GM18517 (cell line): ENCODE measurements around the gene TRABD2A.
"Not testable (repeated sequence)": the region's sequence is repeated elsewhere in the genome, so short reads cannot be mapped to it uniquely, and the experiment has no call there.

Experiments
- ATAC-seq: cut with Tn5 transposase; IDR thresholded peaks from one replicate; pipeline ENCODE4 v1.9.1; 2021; ENCODE audit warnings: mild to moderate bottlenecking, moderate library complexity; ENCODE audit not compliant: unreplicated experiment

The TRABD2A gene

DNA sequence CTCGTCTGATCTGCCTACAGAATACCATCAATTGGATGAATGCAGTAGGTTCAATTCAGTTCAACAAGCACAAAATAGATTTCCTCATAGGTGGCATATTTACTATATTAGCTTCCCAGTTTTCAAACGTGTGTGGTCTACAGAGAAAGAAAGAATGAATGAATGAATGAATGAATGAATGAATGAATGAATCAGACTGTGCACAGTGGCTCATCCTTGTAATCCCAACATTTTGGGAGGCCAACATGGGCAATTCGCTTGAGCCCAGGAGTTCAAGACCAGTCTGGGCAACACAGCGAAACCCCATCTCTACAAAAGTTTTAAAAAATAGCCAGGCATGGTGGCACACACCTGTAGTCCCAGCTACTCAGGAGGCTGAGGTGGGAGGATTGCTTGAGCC lies 94.9 kb downstream of the TRABD2A start:
- no peak for ATAC-seq

DNA sequence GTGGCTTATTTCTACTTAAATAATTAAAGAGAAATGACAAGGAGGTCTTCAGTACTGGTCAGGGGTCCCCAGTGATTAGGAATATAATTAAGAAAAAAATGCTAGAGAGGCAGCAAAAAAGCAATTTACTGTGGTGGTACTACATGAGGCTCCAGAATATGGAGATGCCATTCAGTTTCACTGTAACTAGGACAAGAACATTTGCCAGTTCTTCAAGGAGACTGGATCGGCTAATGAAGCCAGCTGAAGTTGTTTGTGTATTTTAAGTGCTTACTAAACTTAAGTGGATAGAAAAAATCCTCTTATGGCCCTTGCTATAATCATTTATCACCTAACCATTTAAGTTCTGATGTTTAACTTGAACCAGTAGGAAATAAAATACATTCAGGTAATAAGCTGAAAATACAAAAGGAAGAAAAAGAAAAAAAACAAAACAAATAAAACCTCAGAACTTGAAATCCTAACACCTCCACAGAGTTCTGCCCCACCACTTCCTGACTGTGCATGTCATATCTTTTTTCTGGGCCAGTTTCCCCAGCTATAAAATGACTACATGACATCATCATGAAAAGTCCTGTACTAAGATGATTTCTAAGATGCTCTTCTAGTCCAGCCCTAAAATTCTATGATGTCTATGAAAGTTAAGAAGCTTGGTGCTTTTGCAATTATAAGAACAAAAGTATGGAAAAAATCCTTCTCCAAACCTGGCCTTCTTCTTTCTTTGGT lies 98.0 kb downstream of the TRABD2A start:
- ATAC-seq: no peak

DNA sequence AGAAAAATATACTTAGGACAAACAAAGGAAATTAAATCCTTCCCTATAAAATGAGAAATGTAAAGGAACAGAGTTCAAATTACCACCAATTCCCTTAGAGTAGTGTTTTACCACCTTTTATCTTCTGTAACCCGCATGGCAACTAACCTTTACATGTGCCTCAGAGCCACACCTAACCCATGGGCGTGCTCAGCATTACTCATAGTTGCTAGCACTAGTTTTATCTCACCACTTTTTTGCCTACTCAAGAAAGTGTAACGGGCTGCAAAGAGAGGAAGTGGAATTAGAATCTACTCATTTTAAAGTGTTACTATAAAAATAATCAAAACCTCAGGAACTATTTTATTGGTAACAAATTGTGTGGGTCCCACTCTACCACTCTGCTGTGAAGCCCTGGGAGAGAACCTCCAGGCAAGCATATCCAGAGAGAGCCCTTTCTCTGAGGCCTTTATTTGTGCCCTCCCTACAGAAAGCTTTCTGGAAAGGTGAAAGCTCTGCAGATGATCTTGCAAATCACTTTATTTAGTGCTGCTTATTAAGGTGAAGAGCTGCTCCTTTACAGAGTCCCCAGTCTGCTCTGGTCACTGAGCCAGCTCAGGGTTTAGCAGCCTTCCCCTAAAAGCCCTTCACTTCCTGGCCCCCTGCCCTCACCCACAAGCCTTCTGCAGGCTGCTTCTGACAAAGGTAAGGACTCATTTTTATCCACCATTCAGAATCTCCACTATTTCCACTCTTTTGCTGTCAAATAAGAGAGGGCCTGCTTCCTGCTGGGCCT lies 98.8 kb downstream of the TRABD2A start:
- ATAC-seq: peak; percentile 74

DNA sequence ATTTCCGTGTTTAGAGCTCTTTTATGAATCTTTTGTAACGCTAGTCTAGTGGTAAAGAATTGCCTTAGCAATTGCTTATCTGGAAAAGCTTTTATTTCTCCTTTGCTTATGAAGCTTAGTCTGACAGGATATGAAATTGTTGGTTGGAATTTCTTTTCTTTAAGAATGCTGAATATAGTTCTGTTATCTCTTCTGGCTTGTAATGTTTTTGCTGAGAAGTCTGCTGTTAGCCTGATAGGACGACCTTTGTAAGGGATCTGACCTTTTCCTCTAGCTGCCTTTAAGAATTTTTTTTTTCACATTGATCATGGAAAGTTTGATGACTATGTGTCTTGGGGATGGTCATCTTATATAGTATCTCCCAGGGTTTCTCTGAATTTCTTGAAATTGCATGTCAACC lies 101.1 kb downstream of the TRABD2A start:
- no peak for ATAC-seq

DNA sequence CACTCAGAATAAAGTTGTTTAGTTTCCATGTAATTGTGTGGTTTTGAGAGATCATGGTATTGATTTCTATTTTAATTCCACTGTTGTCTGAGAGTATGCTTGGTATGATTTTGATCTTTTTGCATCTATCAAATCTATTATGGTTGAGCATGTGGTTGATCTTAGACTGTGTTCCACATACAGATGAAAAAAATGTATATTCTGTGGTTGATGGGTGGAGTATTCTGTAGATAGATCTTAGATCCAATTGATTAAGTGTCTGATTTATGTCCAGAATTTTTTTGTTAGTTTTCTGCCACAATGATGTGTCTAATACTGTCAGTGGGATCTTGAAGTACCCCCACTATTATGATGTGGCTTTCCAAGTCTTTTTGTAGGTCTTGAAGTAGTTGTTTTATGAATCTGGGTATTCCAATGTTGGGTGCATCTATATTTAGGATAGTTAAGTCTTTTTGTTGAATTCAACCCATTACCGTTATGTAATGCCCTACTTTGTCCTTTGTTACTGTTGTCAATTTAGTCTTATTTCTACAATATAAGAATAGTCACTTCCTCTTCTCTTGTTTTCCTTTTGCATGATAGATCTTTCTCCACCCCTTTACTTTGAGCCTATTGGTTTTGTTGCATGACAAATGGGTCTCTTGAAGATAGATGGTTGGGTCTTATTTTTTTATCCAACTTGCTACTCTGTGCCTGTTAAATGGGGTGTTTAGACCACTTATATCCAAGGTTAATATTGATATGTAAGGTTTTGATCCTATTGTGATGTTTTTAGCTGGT lies 101.8 kb downstream of the TRABD2A start:
- ATAC-seq: no peak

DNA sequence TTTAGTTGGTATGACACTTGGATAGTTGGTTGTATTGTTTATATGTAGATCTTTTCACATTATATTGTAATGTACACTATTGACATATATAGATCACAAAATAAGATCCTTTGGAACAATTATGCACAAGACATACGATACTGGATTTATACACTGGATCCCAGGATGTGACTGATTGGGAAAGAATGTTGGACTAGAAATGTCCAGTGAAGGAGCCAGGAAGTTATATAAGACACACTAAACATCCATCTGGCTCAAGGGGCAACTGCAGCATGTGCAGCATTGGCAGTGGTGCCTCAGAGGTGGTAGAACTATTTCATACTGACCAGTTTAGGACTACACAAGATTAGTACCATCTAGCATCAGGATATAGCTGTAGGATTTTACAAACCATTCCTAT lies 104.9 kb downstream of the TRABD2A start:
- ATAC-seq: no peak

DNA sequence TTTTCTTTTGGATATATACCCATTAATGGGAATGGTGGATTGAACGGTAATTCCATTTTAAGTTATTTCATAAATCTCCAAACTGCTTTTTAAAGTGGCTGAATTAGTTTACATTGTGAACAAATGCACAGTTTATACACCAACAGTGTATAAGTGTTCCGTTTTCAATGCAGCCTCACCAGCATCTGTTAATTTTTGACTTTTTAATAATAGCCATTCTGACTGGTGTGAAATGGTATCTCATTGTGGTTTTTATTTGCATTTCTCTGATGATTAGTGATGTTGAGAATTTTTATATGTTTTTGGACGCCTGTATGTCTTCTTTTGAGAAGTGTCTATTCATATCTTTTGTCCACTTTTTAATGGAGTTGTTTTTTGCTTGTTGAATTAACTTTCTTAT lies 107.3 kb downstream of the TRABD2A start:
- ATAC-seq: not testable (repeated sequence)
